IPS DF 19.7 (cell line): ENCODE data around the gene SCCPDH.
"Not testable (repeated sequence)": the region's sequence is repeated elsewhere in the genome, so short reads cannot be mapped to it uniquely, and the experiment has no call there.

ENCODE experiments used
- DNase-seq: peaks from one replicate; pipeline ENCODE4 v3.0.0-alpha.2; 2013; ENCODE audit warnings: low read depth, low spot score

Gene SCCPDH

DNA sequence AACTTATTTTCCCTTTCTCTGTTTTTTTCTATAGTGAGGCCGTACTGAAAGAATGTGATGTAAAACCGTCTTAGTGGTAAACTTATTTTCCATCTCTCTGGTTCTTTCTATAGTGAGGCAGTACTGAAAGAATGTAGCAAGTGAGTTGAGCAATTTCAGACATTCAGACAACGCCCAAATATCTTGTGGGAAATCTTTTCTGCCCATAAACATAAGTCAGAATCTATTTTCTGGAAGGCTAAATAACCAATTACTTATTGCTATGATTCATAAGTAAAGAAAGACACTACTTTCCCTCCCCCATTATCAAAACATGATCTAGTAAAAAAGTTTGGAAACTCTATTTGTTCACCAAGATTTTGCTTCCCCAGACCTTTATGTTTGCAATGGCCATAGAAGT is 18.8 kb upstream of the SCCPDH start:
- DNase-seq, result no peak

DNA sequence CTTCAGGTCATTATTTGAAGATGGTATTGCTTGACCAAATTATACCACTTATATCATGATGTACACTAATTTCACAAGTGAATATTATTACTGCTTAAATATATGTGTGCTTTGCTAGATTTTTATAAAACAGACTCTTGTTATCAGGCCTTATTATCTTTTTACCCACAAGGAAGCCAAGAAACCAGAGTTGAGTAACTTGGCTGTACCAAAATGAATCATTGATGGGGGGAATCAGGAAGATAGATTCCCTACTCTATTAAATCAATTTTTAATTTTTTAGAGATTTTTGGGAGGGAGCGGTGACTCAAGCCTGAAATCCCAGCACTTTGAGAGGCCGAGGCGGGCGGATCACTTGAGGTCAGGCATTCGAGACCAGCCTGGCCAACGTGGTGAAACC is 16.0 kb upstream of the SCCPDH start:
- DNase-seq, result no peak

DNA sequence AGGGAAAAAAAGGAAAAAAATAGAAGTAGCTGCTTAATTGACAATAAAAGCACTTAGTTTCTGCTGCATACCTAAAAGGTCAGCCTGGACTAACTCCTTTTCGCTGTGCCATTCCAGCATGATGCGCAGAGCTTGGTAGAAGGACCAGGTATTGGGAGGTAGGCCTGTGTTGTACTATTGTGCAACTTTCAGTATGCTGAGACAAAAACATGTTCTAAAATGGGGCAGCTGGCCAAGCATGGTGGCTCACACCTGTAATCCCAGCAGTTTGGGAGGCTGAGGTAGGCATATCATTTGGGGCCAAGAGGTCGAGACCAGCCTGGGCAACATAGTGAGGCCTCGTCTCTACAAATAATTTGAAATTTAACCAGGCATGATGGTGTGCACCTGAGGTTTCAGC is 15.0 kb upstream of the SCCPDH start:
- no peak for DNase-seq

DNA sequence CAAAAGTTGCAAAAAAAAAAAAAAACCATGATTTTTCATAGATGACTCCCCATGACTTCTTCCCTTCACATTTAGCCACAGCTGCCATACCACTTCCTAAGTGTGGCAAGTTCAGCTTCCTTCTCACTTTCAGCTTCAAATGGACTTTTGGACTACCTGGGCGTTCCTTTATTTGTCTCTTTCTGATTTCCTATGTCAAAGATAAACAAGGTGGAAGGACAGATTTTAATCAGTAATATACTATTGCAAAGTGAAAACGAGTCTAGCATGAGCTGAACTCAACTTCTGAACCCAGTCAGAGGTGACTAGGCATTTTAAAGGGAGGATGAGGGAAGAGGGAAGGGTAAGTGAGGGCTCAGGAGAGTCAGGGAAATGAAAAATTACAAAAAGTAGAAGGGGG is 14.4 kb upstream of the SCCPDH start:
- DNase-seq, result no peak

DNA sequence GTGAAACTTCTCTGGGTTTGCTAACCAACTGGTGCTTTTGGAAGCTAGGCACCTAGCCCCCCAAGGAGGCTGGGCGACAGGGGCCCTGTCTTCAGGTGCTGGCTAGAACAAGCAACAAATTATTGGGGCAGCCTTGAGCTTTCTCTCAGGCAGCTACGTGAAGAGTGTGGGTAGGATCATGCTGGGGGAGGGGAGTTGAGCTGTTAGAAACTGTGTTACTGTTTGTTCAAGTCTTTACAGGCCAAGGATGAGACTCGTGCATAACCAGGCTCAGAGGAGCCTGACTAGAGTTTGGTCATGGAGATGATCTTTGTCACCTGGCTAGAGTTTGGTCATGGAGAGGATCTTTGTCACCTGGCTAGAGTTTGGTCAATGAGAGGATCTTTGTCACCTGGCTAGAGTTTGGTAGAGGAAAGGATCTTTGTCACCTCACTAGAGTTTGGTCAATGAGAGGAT is 12.6 kb upstream of the SCCPDH start:
- no peak for DNase-seq

DNA sequence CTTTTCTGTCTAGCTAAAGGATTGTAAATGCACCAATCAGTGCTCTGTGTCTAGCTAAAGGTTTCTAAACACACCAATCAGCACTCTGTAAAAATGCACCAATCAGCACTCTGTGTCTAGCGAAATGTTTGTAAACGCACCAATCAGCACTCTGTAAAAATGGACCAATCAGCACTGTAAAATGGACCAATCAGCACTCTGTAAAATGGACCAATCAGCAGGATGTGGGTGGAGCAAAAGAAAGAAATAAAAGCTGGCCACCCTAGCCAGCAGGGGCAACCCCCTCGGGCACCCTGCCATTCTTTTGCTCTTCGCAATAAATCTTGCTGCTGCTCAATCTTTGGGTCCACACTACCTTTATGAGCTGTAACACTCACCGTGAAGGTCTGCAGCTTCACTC is 11.8 kb upstream of the SCCPDH start:
- not testable (repeated sequence) for DNase-seq

DNA sequence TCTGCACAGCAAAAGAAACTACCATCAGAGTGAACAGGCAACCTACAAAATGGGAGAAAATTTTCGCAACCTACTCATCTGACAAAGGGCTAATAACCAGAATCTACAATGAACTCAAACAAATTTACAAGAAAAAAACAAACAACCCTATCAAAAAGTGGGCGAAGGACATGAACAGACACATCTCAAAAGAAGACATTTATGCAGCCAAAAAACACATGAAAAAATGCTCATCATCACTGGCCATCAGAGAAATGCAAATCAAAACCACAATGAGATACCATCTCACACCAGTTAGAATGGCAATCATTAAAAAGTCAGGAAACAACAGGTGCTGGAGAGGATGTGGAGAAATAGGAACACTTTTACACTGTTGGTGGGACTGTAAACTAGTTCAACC is 4.8 kb upstream of the SCCPDH start:
- not testable (repeated sequence) for DNase-seq

DNA sequence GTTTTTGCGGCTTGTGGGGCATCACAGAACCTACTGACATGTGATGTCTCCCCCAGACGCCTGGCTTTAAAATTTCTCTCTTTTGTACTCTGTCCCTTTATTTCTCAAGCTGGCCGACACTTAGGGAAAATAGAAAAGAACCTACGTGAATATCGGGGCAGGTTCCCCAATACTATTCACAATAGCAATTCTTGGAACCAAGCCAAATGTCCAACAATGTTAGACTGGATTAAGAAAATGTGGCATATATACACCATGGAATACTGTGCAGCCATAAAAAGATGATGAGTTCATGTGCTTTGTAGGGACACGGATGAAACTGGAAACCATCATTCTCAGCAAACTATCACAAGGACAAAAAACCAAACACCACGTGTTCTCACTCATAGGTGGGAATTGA is 3.4 kb upstream of the SCCPDH start:
- DNase-seq, result not testable (repeated sequence)

DNA sequence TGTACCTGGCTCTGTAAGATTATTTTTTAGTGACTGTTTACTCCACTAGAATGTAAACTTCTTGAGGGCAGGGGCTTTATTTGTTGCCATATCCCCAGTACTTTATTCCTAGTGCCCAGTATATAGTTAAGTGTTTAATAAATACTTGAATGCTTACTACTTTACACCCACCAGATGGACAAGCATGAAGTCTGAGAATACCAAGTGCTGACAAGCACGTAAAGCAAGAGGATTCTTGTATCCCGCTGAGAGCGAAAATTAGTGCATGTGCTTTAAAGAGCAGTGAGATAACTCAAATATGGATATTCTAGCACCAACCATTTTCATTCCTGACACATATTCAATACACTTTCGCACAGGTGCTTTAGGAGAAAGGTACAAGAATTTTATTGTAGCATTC is 1.5 kb upstream of the SCCPDH start:
- no peak for DNase-seq

DNA sequence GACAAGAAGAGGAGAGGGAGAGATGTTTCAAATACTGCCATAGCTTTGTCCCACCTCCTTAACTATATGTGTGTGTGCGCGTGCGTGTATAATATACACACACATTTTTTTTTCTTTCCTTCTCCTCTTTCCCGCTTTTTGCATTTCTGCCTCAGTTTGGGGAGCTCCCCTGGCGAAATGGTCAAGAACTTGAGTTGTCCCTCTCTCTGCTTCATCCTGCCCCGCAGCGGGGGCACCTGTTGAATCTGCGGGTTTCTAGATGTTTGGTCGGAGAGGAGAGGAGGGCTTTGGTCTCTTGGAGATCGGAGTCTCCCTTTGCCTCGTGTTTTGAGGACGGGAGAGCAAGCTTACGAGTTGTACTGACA is 504 bp downstream of the SCCPDH start:
- DNase-seq, result no peak

DNA sequence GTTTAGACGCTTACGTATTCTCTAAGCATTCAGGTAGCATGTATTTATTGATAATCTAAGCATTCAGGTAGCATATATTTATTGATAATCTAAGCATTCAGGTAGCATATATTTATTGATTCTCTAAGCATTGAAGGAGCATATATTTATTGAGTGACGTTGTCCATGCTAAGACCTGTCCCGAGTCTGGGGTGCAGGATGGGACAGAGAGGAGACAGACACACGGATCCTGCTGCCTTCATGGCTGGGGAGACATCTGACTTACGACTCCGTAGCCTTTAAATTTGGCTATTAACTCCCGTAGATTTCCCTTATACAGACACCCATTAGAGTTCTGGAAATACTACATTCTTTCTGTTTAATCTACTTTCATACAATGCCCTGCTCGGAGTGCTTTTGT is 982 bp downstream of the SCCPDH start:
- no peak for DNase-seq

DNA sequence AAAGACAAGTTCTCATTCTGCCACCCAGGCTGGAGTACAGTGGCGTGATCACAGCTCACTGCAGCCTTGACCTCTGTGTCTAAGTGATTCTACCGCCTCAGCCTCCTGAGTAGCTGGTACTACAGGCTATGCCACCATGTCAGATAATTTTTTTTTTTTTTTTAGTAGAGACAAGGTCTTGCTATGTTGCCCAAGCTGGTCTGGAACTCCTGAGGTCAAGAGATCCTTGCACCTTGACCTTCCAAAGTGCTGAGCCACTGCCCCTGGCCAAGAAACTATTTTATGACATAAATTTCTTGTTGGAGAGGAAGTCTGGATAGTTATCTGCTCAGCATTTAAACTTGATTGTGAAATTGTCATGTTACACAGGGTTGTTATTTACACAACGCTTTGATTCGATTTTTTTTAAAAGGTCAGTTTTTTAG is 2.1 kb downstream of the SCCPDH start:
- no peak for DNase-seq

DNA sequence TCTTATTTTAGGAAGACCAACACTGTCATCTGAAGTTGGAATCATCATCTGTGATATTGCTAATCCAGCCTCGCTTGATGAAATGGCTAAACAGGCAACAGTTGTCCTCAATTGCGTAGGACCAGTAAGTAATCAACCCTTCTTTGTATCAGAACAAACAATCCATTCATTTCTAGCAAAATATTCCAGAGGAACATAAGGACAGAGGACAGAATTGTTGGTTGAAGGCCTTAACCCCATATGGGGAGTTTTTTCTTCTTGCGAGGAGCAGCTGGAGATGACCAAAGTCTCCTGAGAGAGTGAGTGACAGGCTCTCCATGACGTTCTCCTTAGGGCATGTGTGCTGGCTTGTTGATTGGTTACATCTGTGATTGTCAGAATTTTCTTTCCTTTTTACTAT is 2.7 kb downstream of the SCCPDH start:
- no peak for DNase-seq

DNA sequence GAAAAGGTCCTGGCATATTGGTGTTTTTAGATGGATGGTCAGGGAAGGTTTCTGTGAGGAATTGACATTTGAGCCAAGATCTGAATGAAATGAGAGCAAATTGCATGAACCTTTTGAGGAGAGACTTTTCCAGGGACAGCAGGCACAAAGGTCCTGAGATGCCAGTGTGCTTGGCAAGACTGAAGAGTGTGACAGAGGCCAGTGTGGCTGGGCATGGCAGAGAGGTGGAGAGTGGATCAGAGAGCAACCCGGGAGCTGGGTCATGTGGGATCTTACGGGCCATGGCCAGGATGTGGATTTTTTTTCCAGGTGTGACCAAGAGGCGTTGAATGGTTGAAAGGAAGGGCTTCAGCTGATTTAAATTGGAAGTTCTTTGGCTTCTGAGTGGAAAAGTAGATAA is 3.4 kb downstream of the SCCPDH start:
- no peak for DNase-seq

DNA sequence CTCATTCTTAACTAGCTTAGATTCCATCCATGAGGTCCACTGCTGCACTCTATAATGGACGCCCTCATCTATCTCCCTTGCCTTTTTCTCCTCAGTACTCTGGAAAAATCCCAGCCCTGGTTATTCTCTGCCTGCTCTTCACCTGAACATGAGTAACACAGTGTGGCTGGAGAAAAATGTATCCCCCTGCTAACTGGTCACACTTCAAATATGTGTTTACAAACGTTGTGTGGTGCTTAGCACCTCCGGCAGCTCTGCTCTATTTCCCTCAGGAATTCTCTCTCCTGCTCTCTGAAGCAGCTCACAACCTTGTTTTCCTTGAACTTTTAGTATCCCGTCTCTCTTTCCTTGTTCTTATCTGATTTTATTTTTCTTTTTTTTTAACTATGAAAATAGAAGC is 4.1 kb downstream of the SCCPDH start:
- DNase-seq, result no peak

DNA sequence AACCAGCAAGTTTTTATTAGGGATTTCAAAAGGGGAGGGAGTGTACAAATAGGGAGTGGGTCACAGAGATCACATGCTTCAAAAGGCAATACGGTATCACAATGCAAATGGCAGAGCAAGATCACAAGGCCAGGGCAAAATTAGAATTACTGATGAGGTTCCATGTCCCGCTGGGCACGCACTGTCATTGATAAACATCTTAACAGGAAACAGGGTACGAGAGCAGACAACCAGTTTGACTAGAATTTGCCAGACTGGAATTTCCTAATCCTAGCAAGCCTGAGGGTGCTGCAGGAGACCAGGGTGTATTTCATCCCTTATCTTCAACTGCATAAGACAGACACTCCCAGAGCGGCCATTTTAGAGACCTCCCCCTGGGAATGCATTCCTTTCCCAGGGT is 4.8 kb downstream of the SCCPDH start:
- DNase-seq, result not testable (repeated sequence)

DNA sequence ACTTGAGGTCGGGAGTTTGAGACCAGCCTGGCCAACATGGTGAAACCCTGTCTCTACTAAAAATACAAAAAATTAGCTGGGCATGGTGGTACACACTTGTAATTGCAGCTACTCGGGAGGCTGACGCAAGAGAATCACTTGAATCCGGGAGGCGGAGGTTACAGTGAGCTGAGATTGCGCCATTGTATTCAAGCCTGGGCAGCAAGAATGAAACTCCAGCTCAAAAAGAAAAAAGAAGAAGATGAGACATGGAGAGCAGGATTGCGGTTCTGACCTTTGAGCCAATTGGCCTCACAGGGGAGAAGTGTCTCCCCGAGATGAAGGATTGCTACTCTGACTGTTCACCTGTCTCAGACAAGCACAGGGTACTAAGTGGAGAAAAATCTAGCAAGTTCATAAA is 6.6 kb downstream of the SCCPDH start:
- no peak for DNase-seq

DNA sequence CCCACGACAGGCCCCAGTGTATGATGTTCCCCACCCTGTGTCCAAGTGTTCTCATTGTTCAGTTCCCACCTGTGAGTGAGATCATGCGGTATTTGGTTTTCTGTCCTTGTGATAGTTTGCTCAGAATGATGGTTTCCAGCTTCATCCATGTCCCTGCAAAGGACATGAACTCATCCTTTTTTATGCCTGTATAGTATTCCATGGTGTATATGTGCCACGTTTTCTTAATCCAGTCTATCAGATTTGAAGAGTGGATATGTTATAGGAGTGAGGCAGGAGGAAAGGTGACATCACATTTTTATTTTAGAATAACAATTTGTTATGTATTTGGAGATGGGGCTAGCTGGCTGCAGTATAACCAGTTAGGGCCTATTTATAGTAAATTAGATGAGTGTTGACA is 7.7 kb downstream of the SCCPDH start:
- not testable (repeated sequence) for DNase-seq

DNA sequence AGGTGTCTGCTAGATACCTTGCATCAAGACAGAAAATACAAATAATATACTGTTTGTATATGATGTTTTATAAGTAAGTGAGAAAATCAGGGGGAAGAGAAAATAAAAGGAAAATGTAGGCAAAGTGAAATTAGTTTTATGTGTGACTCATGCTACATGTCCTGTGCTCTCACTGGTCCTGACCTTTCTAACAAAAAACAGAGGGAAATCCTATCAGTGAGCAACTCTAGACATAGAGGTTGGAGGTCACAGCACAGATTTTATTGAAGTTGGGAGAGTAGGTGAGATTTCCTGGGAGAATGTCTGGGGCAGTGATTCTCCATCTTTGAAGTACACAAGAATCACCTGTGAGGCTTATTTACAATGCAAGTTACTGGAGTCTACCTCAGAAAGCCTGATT is 9.5 kb downstream of the SCCPDH start:
- no peak for DNase-seq

DNA sequence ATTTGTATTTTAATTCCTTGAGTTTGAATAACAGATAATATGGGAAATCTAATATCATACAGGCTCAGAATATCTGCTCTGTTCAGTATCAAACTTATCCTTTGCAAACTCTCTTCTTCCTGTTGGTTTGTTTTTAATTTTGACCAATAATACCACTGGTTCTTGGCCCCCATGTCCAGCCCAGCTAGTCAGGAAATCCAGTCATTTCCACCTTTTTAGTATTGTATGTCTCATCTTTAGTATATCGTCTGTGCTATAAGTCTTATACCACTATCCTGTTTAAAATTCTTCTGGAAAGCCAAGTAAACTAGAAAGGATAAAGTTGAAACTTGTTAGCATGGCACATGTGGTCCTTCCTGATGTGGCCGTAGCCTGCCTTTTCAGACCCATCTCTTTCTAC is 10.7 kb downstream of the SCCPDH start:
- DNase-seq, result no peak

DNA sequence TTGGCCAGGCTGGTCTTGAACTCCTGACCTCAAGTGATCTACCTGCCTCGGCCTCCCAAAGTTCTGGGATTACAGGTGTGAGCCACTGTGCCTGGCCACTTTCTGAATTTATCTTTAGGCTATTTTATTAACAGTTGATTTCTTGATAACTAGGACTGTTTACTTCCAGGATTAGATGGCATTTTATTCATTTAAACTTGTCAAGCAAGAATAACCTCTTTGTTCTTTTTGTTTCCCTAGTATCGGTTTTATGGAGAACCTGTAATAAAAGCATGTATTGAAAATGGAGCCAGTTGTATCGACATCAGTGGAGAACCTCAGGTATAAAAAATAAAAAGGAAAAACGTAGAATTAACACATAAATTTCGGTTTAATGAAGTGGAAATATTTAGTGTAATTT is 11.5 kb downstream of the SCCPDH start:
- no peak for DNase-seq

DNA sequence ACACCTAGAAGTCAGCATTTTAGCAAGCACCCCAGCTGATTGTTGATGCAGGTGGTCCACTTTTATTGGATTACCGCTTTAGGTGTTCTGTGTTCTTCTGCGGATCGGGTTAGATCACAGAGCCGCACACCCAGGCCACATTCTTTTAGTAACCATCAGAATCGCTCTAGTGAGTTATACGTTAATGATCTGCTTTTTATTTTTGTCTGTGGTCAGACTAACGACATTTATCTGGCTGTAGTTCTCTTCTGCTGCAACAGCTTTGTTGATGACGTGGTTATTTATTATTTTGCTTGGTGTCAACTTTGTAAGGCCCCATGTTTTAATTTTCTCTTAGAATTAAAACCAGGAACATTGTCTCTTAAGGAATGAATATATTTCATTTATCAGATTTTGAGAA is 18.2 kb downstream of the SCCPDH start:
- DNase-seq, result no peak

DNA sequence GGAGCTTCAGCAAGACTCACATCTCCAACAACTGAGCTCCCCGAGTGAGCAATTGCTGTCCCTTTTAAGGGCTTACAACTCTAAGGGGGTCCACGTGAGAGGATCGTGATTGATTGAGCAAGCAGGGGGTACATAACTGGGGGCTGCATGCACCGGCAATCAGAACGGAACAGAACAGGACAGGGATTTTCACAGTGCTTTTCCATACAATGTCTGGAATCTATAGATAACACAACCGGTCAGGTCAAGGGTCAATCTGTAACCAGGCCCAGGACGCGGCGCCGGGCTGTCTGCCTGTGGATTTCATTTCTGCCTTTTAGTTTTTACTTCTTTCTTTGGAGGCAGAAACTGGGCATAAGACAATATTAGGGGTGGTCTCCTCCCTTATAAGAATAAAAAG is 21.9 kb downstream of the SCCPDH start:
- not testable (repeated sequence) for DNase-seq

DNA sequence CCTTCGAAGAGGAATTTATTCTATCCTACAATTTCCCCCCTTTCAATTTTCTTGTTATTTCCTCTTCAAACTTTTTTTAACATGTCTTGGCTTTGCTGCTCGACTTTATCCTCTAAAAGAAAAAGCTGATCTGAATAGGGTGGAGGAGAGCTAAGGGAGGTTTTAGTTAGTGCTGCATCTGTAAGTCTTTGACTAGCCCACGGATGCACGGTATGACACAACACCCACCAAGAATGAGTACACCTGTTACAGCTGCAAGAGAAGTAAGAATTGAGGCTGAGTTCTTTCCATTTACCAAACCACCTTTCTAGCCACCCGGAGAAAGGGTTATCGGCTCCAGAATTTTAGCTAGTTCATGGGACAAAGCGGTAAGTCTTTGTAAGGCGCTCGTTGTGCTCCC is 23.8 kb downstream of the SCCPDH start:
- DNase-seq, result no peak

DNA sequence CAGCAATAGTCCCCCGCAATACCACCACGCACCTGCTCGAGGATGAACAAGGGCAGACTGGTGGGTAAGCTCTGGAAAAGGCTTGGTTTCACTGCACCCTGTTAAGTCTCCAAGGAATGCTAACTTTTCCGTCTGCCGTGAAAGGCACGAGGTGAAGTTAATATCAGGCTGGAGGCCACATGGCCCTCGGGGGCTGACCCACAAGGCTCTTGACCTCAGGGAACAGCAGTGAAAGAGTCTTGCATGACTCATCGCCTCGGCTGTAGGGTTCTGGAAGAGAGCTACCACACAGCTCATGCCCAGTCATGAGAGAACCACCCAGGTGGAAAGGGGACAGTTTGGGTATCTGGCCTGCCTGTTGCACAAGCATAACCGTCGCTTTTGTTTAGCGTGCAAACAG is 24.7 kb downstream of the SCCPDH start:
- DNase-seq, result no peak
